Measurements from ENCODE around the gene DPPA4. TPM values are rescaled to one million over a fixed set of nuclear protein-coding genes. Genes with fewer than 3 reads are reported as not detected.

Gene DPPA4
- not detected in 2 replicates for total RNA-seq

GRCh38 chr3:109337393-109337792 lies at the start of gene DPPA4:
Gene DPPA4, minus strand, starts transcription at chr3:109337546. Its CDS starts 29 bp downstream, at chr3:109337517.

GRCh38 chr3:109316162-109316730 lies 21.1 kb downstream of the DPPA4 start, which contains the start of gene DPPA2:
Gene DPPA2, minus strand, starts transcription at chr3:109316517. Its CDS starts 1,975 bp downstream, at chr3:109314542.

Other genes with a start within 250 kb of the DPPA4 start
- gene MORC1, start 219.4 kb downstream of the DPPA4 start, total RNA-seq = not detected in 2 replicates
- not detected in 2 replicates for gene C3orf85, start 200.8 kb downstream of the DPPA4 start, total RNA-seq
- not detected in 2 replicates for gene DPPA2, start 21.0 kb downstream of the DPPA4 start, total RNA-seq

Data from tracheal epithelial cell (primary cell).